ENCODE measurements around the gene ZBTB21. TPM values are rescaled to one million over a fixed set of nuclear protein-coding genes. Genes with fewer than 3 reads are reported as not detected.

The ZBTB21 gene
- total and polyA plus RNA-seq, 2 of the 4 experiments (the other 2 are of a cell fraction) = 6.8 to 12.0 TPM

- Histone ChIP-seq H3K9me1 (ENCODE audit: insufficient read depth, low read length) (peaks cover 2% of the 10 kb centered on the region; the same call in 1 of the 2 replicates), H3K79me1 (ENCODE audit: low read depth in 1 of 2, low read length in 2 of 2) (no peaks in the 10 kb centered on the region), H3K4ac (ENCODE audit: low read depth, low read length) (no peak overlapping the region), H3K4me1 (ENCODE audit: control insufficient read depth, insufficient read depth, low read length) (no peaks in the 10 kb centered on the region), H3K14ac (replicated peaks; ENCODE audit: low read depth, low read length) (no peak overlapping the region), H3K4me2 (ENCODE audit: low read depth, low read length) (no peak overlapping the region), H2AK9ac (replicated peaks; ENCODE audit: low read depth, low read length, poor library complexity) (peak overlapping the region; percentile 48), H3K27ac (ENCODE audit: insufficient read depth, low read length) (no peak overlapping the region), H3K18ac (ENCODE audit: low read depth, low read length) (no peak overlapping the region), H2AFZ (replicated peaks; ENCODE audit: low read length, poor library complexity) (peak overlapping the region; percentile 34), H3K4me3 (ENCODE audit: insufficient read depth, low read depth, low read length) (no peak overlapping the region), H3K56ac (ENCODE audit: extremely low read depth, insufficient read depth, low read length) (no peak overlapping the region), H3K36me3 (ENCODE audit: control insufficient read depth, insufficient read depth, low read length) (no peaks in the 10 kb centered on the region), H2BK20ac (ENCODE audit: low read depth, low read length) (no peak overlapping the region), H3K9me3 (ENCODE audit: control insufficient read depth, insufficient read depth, low read length) (no peaks in the 10 kb centered on the region), H2BK120ac (ENCODE audit: low read depth, low read length) (no peak overlapping the region), H3K9ac (ENCODE audit: low read depth, low read length) (no peak overlapping the region), H2BK5ac (ENCODE audit: low read depth, low read length, poor library complexity, severe bottlenecking) (no peak overlapping the region), H4K20me1 (ENCODE audit: insufficient read depth, low read length) (no peaks in the 10 kb centered on the region), H4K8ac (ENCODE audit: low read depth in 2 of 2, low read length in 2 of 2) (no peak overlapping the region), H2AK5ac (ENCODE audit: low read depth, low read length) (no peak overlapping the region), H4K91ac (ENCODE audit: insufficient read depth, low read depth, low read length) (no peak overlapping the region), H2BK15ac (ENCODE audit: low read depth, low read length) (no peak overlapping the region), H3K27me3 (ENCODE audit: control insufficient read depth, insufficient read depth, low read length) (no peaks in the 10 kb centered on the region; the same call in 1 of the 2 replicates), H3K23ac (ENCODE audit: low read depth, low read length) (no peak overlapping the region), H4K5ac (ENCODE audit: low read depth, low read length) (no peak overlapping the region)
- 44% methylated on average over 5 of the region's 20 CpGs; no CpG with 5 or more reads in 1 of the 2 experiments for WGBS, 2 experiments (ENCODE audit: extremely low coverage in 2 of 2, insufficient read length in 1 of 2)
- DNase-seq (no peak), ATAC-seq (ENCODE audit: low read depth) (no peak)
- in situ Hi-C loops (cut with MboI; ENCODE audit: low sequenced_read_pairs) (no loop called here), intact Hi-C loops (cut with micrococcal nuclease) (no loop called here), dilution Hi-C loops (cut with HindIII; ENCODE audit: low sequenced_read_pairs, unreplicated experiment) (no loop called here)
- BruUV-seq (replicated peaks) = no TSS peak
- ChIA-PET POLR2A (ENCODE audit: unreplicated experiment) (no interaction called here), CTCF (interaction anchor here (0.8 kb wide), 1 partner anchor 146 kb away, joined by 3 read pairs; no protein-coding TSS in a partner anchor)
- TF ChIP-seq USF2 (IDR thresholded peaks at IDR 0.05; ENCODE audit: low read depth, low read length) (no peak), CHD1 (IDR thresholded peaks at IDR 0.05; ENCODE audit: low read depth, low read length) (no peak), POLR2A (IDR thresholded peaks at IDR 0.05; ENCODE audit: low read depth, low read length) (no peak), NFE2L2 (IDR thresholded peaks at IDR 0.05; ENCODE audit: low read depth, low read length) (no peak), MAZ (IDR thresholded peaks at IDR 0.05; ENCODE audit: borderline replicate concordance, low read depth, low read length) (no peak), MAFK (IDR thresholded peaks at IDR 0.05; ENCODE audit: low read depth, low read length) (no peak), RCOR1 (IDR thresholded peaks at IDR 0.05; ENCODE audit: insufficient replicate concordance, low read length) (no peak), RFX5 (IDR thresholded peaks at IDR 0.05; ENCODE audit: low read depth, low read length) (no peak), CTCF (conservative IDR thresholded peaks at IDR 0.05; ENCODE audit: low read depth, low read length) (no peak), BHLHE40 (IDR thresholded peaks at IDR 0.05; ENCODE audit: low read depth, low read length) (no peak), RAD21 (IDR thresholded peaks at IDR 0.05; ENCODE audit: low read length) (no peak), CEBPB (IDR thresholded peaks at IDR 0.05; ENCODE audit: low read depth, low read length) (no peak), SMC3 (IDR thresholded peaks at IDR 0.05; ENCODE audit: low read depth, low read length) (no peak), ELK1 (IDR thresholded peaks at IDR 0.05; ENCODE audit: borderline replicate concordance, low read depth, low read length) (no peak)
Measured at GRCh38 chr21:41970751-41971653, 39.2 kb downstream of the ZBTB21 start.
